Cerebellar nuclear complex (tissue), 1 donor: ENCODE measurements around the gene LDLRAD4.
A peak's percentile ranks its signal among the peaks of the same experiment; 100 is the strongest.

Experiments
- DNase-seq, 2 experiments: peaks; one replicate each; lab custom pipeline; 2025; lab: John Stamatoyannopoulos, UW

Gene LDLRAD4

DNA sequence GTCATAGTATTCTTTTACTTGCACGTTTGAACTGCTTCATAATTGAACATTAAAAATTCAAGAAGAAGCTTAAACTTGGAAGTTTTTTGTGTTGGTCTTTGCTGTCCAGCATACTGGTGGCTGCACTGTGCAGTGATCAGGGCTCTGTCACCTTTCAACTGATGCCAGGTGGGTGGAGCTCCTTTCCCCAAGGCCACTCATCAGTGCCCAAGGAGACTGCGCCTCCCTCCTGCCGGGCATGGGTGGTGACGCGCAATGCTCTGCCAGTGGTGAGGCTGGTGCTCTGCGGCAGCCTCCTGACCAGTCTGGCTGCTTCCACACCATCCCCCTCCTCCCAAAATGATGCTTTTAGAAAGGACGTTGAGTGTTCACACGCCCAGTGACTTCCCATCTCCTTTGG lies 16.0 kb upstream of the LDLRAD4 start:
- no peak for DNase-seq

DNA sequence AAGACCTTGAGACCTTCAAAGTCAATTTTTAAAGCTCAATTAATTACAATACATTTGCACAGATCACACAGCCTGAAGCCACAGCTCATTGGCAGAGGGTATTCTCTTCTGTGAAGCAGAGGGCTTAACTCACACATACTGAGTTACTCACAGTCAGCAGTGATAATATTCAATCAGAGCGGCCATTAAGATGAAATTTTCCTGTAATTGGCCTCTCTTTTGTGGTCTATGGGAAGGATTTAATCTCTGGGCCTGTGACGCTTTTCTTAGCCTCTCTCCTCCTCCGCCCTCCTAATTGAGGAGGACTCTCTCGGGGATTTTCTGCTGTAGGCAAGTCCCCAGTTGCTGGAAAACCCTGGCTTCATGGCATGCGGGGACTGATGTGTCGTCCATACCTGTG lies 12.3 kb upstream of the LDLRAD4 start:
- no peak for DNase-seq

DNA sequence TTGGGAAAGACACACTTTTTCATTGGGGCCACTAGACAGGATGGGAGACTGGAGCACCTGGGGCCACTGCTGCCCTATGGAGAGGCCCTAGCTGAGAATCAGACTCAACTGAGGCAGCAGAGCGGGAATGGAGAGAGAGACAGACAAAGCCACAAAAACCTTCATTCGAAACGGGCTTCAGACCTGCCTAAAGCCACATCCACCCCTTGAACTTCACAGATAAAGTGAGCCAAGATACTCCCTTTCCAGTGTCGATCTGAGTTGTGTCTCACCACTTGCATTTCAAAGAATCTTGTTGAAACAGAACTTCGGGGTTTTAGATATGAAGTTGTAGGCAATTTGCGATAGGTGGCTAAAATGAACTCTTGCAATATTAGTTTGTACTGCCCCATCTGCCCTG lies 11.3 kb upstream of the LDLRAD4 start:
- DNase-seq, result no peak

DNA sequence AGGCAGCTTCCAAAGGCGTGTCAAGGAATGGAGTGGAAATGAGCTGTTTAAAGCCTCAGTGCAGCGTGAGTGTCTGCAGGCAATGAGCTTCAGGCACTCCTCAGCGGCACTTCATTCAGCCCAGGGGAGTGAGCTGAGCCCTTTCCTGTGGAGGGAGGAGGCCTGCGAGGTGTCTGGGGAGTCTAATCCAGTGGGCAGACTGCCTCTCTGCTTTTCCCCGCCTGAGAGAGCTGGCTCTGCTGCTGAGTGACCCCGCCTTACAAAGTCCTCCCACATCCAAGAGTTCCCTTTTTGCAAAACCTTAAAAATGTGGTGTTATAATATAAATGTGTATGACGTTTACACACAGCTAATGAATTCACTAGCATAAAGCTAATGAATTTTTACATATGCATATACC lies 7.0 kb upstream of the LDLRAD4 start:
- no peak for DNase-seq

DNA sequence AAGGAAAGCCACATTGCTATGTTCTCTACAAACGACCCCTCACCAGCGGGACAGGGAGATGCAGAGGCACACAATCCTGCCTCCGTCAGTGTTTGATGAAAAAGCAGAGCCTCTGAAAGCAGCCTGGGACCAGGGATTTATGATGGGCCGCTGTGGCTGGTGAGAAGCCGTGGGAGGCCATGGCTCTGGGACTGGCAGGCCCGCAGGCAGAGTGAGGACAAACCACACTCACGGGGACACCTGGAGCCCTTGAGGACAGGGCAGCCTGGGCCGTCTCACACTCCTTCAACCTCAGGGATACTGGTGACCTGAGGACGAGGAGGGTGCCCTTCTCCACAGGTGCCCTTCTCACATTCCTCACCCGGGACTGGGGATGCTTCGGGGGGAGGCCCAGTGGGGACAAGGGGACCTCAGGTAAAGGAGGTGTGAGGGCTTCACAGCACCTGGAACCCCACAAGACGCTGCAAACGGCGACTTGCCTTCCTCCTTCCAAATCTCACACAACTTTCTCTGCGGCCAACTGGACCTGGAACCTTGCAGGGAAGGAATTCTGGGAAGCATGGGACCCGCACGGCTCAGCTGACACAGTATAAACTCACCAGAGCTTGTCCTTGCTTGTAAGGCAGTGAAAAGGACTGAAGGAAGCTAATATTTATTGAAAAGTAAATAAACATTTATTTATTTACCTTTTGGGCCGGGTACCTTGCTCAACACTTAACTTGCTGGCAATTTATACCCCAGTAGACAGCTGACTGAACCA lies 5.3 kb upstream of the LDLRAD4 start:
- no peak for DNase-seq

GRCh38 chr18:13214609-13215008 lies 4.0 kb upstream of the LDLRAD4 start:
- DNase-seq, result no peak

DNA sequence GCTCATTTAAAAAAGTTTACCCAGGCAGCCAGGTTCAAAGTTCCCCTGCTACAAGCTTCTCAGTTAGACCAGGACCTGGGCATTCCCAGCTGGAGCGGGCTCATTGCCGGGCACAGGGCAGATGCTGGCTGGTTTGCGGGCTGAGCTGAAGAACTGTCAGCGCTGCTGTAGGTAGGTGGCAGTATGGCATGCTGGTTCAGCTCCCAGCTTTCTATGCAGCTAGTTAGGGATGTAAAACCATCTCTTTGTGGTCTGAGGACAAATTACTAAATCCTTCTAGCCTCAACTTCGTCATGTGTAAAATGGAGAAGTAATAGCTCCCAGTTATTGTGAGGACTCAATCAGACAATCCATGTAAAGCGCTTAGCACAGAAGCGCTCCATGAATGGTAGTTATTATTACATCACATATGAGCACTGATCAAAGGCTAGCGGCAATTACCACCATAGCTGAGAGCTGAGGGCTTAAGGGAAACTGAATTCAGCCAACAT lies 2.4 kb upstream of the LDLRAD4 start:
- peak; percentile 5 to 67 for DNase-seq

DNA sequence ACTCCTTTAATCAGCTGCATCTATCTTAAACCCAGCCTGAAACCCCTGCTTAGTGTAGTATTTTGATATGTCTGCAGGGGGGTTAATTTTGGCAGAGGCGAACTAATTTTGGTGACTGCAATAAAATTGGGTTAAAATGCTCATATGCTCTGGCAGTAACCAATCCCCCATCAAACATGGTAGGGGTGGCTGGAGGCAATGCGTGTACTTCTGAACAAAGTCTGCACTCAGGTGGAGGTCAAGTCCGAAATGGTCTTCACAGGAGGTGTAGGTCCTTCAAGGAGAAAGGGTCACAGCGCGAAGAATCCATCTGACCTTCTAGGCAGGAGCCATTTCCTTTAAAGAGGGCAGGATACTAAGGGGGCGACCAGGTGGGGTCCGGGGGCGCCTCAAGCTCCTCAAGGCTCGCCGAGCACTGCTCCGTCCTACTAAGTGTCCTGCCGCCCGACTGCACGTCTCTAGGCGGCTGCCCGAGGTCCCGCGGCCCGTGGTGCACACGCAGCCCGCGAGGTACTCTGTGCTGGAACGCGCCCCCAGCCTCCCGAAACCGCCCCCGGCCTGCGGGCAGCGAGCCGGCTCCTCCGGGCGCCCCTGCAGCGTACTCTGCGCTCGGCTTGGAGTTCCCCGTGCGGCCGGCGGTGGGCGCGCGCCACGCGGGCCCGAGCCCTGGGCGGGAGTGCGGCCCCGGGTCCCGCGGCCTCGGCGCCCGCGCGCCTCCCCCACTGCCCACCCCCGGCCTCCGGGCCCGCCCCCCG lies 1.7 kb upstream of the LDLRAD4 start:
- no peak for DNase-seq

DNA sequence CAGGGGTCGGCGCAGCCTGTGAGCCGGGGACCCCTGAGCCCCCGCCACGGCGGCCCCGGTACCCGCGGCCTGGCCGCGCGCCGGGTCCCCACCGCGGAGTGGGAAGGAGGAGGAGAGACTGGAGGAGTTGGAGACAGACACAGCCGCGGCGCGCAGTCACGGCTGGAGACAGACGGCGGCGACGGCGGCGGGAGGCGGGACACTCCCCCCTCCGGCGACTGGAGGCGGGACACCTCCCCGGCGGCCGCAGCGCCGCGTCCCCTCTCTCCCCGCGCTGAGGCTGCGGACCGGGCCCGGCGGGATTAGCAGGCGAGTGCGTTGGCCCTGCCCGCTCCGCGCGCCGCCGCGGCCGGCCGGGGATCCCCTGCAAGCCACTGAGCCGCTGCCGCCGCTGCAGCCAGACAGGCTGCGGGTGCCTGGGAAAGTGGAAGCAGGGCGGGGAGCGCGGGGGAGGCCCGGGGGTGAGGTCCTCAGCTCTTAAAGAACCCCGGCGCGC lies 1.0 kb upstream of the LDLRAD4 start:
- no peak for DNase-seq

DNA sequence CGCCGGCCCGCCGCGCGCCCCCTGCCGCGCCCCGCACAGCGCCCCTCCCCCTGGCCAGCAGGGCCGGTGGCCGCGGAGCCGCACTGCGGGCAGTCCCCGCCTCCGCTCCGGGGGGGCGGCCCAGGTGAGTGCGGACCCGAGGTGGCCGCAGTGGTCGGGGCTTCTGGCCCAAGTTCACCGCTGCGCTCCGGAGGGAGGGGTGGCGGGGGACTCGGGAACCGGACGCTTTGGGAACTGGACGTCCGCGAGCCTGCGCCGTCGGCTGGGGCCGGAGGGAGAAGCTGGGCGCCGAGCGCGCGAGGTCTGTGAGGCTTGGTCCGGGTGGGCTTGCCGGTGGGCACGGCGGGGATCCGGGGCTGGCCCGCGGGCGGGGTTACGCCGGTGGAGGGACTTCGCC lies 591 bp upstream of the LDLRAD4 start:
- no peak for DNase-seq

DNA sequence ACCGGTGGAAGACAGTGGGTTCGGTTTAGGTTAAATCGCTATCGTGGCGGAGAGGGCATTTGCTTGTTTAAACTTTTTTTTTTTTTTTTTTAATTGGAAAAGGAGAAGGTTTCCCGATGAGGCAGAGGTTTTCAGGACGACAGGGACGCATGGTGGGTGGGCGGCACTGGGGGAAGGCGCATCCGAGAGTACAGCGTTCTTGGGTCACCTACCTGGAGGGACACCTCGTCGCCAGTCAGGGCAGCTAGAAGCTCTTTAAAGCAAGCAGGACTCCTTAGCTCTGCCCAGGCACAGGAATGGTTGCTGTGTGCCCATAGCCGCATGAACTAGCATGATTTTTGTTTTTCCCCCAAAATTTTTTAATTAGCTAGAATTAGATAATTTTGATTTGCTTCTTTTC lies 437 bp downstream of the LDLRAD4 start:
- DNase-seq, result no peak

DNA sequence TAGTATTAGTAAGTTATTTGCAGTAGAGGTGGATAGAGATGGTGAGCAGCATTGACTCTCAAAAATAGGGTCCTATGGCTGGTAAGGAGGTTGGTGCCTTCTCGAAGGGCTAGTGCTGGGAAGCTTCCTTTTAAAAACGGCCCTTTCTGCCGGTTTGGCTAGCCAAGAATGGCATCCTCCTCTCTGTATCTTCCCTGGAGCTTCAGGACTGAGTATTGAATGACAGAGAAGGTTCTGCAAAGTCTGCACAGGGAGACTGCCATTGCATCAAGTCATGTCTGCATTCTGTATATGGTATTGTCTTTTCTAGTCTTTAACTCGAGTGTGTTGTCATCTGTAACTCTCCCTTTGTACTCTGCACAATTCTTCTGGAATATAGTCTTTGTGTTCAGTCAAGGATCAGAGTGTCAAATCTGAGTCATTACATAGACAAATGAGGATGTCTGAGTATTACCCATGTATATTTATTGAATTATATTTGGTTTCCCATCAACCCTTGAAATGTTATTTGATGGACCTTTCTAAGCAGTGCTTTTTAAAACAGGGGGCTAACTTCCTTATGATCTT lies 1.1 kb downstream of the LDLRAD4 start:
- no peak for DNase-seq

DNA sequence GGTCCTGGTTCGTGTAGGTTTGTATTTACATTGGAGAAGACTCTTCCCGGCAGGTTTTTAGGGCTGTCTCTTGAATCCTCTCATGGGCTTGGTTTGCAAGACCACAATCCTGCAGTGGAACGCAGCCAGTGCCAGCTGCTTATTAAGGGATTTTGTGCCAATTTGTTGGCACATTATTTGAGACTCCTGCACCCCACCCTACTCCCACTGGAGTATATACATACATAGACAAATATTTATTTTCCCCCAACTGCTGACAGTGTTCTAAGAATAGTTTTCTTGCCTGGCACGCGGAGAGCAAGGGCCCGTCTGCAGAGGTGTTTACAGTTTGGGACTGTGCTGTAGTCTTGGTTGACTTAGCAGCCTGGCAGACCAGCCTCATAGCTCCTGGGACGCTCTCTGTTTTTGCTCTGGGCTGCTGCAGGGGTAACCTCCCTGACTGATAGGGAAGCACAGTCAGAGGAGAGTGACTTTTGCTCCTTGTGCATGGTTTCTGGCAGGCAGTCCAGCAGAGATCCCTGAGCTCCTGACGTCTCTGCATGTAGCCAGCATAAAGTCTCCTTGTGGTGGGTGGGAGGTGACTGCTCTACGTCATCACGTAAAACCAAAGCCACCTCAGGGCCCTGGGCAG lies 1.9 kb downstream of the LDLRAD4 start:
- DNase-seq, result peak in 1 of 2 experiments; percentile 2

DNA sequence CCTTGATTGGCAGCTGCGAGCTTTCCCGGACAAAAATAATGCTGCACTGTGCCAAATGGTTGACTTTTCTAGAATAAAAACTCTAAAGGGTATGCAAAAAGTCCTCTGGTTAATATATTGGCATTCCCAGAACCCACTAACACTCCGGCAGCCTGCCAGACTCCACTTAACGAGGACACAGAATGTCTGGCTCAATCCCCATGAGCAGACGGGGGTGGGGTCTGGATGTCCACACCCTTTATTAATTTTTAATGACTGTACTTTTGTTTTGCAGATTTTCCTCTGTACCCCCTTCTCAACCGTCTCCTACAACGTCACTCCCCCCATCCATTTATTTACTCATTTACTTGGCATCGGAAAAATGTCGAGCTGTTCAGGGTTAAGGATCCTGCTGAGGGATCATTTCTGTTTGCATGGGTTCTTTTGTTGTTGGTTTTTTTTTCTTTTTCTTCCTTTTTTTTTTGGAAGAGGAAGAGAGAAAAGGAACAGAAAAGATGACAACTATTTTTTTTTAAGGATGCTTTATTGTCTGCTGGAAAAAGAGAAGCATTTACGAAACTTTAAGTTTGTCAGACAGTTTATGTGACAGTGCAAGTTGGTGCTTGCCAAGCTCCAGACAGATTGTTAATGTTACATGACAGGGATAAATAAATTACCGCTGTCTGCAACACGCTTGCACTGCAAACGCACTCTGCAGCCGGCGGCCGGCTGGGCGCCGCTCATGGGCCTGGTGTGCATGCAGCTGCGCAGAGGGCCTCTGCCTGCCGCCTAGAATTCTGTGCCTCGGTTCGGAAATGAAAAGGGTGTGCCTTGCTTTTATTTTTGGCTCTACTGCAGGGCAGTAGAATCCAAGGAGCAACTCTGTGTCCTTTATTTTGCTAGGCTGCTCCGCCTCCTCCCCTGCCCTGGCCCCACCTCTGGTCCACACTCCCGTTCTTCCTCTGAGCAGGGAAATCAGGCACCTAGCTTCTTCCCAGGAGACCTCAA lies 3.6 kb downstream of the LDLRAD4 start:
- peak in 1 of 2 experiments; percentile 4 for DNase-seq

DNA sequence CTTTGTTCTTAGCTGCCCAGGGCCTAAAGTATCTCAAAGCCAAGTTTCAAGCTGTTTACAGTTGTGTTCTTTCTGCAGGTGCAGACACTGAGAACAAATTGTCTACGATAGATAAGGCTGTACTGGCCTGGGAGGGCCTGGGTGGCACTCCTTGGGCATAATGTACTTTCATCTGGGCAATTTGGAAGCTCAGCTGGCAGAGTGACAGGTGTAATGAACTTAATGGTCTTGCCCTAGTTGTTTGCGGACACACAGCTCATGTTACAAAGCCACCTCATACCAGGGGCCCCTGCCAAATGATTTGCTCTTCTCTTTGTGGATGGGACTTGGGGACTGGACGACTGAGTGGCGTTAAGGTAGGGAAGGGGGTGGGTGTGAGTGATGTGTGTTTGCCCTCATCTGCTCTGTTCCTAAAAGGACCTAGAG lies 4.3 kb downstream of the LDLRAD4 start:
- DNase-seq, result no peak

DNA sequence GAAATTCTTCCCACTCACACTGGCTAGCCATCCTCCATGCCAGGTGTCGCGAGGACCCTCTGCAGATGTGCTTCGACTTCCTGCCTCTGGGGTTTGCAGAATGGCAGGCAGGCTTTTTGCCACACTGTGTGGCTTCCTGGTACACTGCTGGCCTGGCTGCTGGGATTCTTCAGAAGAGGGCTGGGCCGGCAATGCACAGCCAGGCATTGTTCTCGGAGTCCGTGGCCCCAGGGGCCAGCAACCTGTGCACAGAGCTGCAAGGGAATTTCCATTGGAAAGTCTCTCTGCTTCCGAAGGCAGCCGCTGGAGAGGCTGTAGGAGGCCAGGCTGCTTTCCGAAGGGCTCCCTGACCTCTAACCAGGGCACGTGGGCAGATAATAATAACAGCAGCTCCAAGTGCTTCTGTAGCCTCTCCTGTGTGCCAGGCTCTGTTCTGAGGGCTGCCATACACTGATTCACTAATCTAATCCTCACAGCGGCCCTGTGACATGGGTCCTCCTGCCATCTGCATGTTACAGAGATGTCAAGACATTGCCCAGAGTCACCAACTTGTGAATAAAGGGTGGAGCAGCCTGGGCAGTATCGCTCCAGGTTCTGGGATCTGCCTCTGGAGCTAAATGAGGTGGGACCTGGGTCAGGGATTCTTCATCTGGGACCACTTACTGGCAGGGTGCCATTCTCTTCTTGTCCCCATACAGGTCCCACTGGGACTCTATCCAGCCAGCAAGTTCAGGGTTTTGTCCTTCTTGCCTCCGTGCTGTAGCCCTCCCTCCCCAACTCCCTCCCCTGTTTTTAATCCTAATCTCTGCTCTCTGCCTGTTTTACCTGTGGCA lies 5.0 kb downstream of the LDLRAD4 start:
- DNase-seq, result no peak

- DNase-seq, result no peak
Measured at GRCh38 chr18:13225261-13225660, 6.7 kb downstream of the LDLRAD4 start.

- DNase-seq, result no peak
Measured at GRCh38 chr18:13226533-13227144, 8.1 kb downstream of the LDLRAD4 start.

GRCh38 chr18:13227910-13228309 lies 9.3 kb downstream of the LDLRAD4 start:
- DNase-seq, result no peak
